ENCODE measurements around the gene DUSP18. TPM values are rescaled to one million over a fixed set of nuclear protein-coding genes. Genes with fewer than 3 reads are reported as not detected.
A peak's percentile ranks its signal among the peaks of the same experiment; 100 is the strongest.

Gene DUSP18
- total and polyA plus RNA-seq, 2 donors from 2014 or later: 3.6 to 14.0 TPM

DNA sequence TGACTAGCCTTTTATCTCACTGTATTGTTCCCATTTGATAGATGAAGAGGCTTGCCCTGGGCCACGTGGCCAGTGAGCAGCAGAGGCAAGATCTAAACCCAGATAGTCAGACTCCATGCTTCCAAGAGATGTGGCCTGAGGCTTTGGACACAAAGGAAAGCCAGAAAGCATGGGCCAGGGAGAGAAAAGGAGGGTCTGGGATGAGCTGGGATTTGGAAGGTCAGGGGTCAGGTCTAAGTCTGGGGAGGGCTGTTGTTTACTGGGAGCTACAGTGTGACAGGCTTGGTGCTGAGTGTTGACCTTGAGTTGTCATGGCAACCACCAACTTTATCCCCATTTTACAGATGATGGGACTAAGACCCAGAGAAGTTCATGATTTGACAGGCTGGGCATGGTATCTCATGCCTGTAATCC is 30.0 kb downstream of the DUSP18 start:
- FAIRE-seq (no peak), DNase-seq (no peak)
- no peak overlapping the region for H3K9ac ChIP-seq (ENCODE audit: low read length in 3 of 3)
- H3K4me1 ChIP-seq (ENCODE audit: control insufficient read depth in 2 of 3, insufficient read depth in 2 of 3, low read depth in 1 of 3, low read length in 3 of 3): peaks cover 0 to 23% (median 12%) of the 10 kb centered on the region in 3 donors
- no peaks in the 10 kb centered on the region for H3K27me3 ChIP-seq (ENCODE audit: control insufficient read depth, insufficient read depth, low read length)
- H3K36me3 ChIP-seq (ENCODE audit: control insufficient read depth in 2 of 3, insufficient read depth in 3 of 3, low read length in 3 of 3): no peaks in the 10 kb centered on the region
- no peaks in the 10 kb centered on the region for H3K9me3 ChIP-seq (ENCODE audit: control insufficient read depth in 2 of 3, insufficient read depth in 1 of 3, low read length in 3 of 3)
- intact Hi-C loops (cut with DNase I): no loop called here
- no peak overlapping the region for H3K4me3 ChIP-seq (ENCODE audit: low read length in 3 of 3)
- TF ChIP-seq, protein P1, sequence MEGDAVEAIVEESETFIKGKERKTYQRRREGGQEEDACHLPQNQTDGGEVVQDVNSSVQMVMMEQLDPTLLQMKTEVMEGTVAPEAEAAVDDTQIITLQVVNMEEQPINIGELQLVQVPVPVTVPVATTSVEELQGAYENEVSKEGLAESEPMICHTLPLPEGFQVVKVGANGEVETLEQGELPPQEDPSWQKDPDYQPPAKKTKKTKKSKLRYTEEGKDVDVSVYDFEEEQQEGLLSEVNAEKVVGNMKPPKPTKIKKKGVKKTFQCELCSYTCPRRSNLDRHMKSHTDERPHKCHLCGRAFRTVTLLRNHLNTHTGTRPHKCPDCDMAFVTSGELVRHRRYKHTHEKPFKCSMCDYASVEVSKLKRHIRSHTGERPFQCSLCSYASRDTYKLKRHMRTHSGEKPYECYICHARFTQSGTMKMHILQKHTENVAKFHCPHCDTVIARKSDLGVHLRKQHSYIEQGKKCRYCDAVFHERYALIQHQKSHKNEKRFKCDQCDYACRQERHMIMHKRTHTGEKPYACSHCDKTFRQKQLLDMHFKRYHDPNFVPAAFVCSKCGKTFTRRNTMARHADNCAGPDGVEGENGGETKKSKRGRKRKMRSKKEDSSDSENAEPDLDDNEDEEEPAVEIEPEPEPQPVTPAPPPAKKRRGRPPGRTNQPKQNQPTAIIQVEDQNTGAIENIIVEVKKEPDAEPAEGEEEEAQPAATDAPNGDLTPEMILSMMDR (IDR thresholded peaks at IDR 0.05; ENCODE audit: borderline replicate concordance, extremely low read depth, insufficient read depth): no peak
- no peak overlapping the region for H3K27ac ChIP-seq (ENCODE audit: low read depth in 2 of 2, low read length in 2 of 2)

DNA sequence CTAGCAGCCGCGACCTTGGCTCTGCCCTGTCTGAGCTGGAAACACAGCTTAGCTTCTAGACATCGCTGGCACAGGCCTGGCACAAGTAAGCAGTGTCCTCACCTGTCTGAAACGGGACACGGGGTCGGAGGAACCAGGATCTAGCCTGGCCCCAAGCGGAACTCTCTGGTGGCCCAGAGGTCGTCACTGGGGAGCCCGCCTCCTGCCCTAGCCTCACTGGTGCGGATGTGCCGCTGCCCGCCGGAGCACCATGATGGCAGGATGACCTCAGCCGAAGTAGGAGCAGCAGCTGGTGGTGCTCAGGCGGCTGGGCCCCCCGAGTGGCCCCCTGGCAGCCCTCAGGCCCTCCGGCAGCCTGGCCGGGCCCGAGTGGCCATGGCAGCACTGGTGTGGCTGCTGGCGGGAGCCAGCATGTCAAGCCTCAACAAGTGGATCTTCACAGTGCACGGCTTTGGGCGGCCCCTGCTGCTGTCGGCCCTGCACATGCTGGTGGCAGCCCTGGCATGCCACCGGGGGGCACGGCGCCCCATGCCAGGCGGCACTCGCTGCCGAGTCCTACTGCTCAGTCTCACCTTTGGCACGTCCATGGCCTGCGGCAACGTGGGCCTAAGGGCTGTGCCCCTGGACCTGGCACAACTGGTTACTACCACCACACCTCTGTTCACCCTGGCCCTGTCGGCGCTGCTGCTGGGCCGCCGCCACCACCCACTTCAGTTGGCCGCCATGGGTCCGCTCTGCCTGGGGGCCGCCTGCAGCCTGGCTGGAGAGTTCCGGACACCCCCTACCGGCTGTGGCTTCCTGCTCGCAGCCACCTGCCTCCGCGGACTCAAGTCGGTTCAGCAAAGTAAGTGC is 31.2 kb downstream of the DUSP18 start:
- intact Hi-C loops (cut with DNase I): no loop called here
- H3K27ac ChIP-seq (ENCODE audit: low read depth in 2 of 2, low read length in 2 of 2): peak overlapping the region in 1 of 2 donors; percentile 91
- DNase-seq: peak; percentile 12 to 80 (median 21)
- TF ChIP-seq, protein P1 (IDR thresholded peaks at IDR 0.05; ENCODE audit: borderline replicate concordance, extremely low read depth, insufficient read depth): no peak
- no peaks in the 10 kb centered on the region for H3K27me3 ChIP-seq (ENCODE audit: control insufficient read depth, insufficient read depth, low read length)
- no peak for FAIRE-seq
- H3K4me3 ChIP-seq (ENCODE audit: low read length in 3 of 3): peak overlapping the region; percentile 53 to 73 (median 72)
- no peaks in the 10 kb centered on the region for H3K36me3 ChIP-seq (ENCODE audit: control insufficient read depth in 2 of 3, insufficient read depth in 3 of 3, low read length in 3 of 3)
- peaks cover 0 to 23% (median 12%) of the 10 kb centered on the region in 3 donors for H3K4me1 ChIP-seq (ENCODE audit: control insufficient read depth in 2 of 3, insufficient read depth in 2 of 3, low read depth in 1 of 3, low read length in 3 of 3)
- peak overlapping the region; percentile 30 to 80 (median 71) for H3K9ac ChIP-seq (ENCODE audit: low read length in 3 of 3)
- no peaks in the 10 kb centered on the region for H3K9me3 ChIP-seq (ENCODE audit: control insufficient read depth in 2 of 3, insufficient read depth in 1 of 3, low read length in 3 of 3)

DNA sequence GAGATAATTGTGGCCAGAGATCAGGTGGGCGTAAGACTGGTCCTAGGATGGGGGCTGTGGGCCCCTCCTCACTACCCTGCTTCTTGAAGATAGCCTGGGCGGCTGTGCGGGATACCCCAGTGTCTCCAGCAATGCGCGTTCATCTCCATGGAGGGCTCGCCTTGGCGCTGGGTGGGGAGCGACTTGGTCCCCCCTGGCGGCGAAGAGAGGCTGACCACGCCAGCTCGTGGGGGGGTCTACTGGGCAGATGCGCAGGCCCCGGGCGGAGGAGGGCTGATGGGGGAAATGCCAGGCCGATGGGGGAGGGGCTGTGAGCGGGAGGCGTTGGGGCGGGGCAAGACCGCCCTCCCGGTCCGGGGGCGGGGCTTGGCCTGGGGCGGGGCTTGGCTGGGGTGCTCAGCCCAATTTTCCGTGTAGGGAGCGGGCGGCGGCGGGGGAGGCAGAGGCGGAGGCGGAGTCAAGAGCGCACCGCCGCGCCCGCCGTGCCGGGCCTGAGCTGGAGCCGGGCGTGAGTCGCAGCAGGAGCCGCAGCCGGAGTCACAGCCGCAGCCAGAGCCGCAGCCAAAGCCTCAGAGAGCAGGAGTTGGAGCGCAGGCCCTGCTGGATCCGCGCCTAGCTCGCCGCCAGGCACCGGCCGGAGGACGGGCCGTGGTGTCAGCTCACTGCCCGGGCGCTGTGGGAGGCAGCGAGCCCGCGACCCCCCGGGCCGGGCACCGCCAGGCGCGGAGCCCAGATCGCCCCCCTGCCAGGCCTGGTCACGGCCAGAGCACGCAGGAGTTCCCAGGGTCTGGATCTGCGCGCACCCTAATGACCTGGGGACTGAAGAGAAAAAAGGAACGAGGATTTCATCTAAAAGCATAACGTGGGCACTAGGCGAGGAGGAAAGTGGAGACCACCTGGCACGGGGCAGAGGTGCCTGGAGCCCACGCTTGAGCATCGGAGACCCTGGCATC is 32.1 kb downstream of the DUSP18 start, which contains the start of gene SLC35E4:
SLC35E4 (plus strand) TSS at position 509 of the 953 bp plus-strand sequence. CDS start 670 bp downstream, outside the sequence.
- DNase-seq: peak; percentile 90 to 98 (median 94)
- no peaks in the 10 kb centered on the region for H3K36me3 ChIP-seq (ENCODE audit: control insufficient read depth in 2 of 3, insufficient read depth in 3 of 3, low read length in 3 of 3)
- TF ChIP-seq, protein P1 (IDR thresholded peaks at IDR 0.05; ENCODE audit: borderline replicate concordance, extremely low read depth, insufficient read depth): no peak
- H3K9ac ChIP-seq (ENCODE audit: low read length in 3 of 3): peak within 1 kb of the TSS; percentile 30 to 80 (median 71)
- no peaks in the 10 kb centered on the region for H3K9me3 ChIP-seq (ENCODE audit: control insufficient read depth in 2 of 3, insufficient read depth in 1 of 3, low read length in 3 of 3)
- H3K27ac ChIP-seq (ENCODE audit: low read depth in 2 of 2, low read length in 2 of 2): peak within 1 kb of the TSS; percentile 91 to 93
- no peaks in the 10 kb centered on the region for H3K27me3 ChIP-seq (ENCODE audit: control insufficient read depth, insufficient read depth, low read length)
- peak within 1 kb of the TSS; percentile 53 to 73 (median 72) for H3K4me3 ChIP-seq (ENCODE audit: low read length in 3 of 3)
- intact Hi-C loops (cut with DNase I): no loop called here
- peaks cover 0 to 23% (median 12%) of the 10 kb centered on the region in 3 donors for H3K4me1 ChIP-seq (ENCODE audit: control insufficient read depth in 2 of 3, insufficient read depth in 2 of 3, low read depth in 1 of 3, low read length in 3 of 3)
- no peak for FAIRE-seq

Measured in kidney (tissue), 14 donors.